ENCODE results near the gene SYTL4.
A peak's percentile ranks its signal among the peaks of the same experiment; 100 is the strongest.
"Not testable (repeated sequence)": the region's sequence is repeated elsewhere in the genome, so short reads cannot be mapped to it uniquely, and the experiment has no call there.

SYTL4 gene

GRCh38 chrX:100731441-100732281 lies at the start of gene SYTL4:
SYTL4 (minus strand) TSS chrX:100732121; CDS start chrX:100702037, 30,084 bp downstream.
- DNase-seq, result no peak

GRCh38 chrX:100769439-100769838 lies 37.5 kb upstream of the SYTL4 start:
- DNase-seq, result not testable (repeated sequence)

- peak; percentile 49 for DNase-seq
Measured at GRCh38 chrX:100768679-100769338, 36.9 kb upstream of the SYTL4 start.

GRCh38 chrX:100750883-100751282 lies 19.0 kb upstream of the SYTL4 start:
- no peak for DNase-seq

- no peak for DNase-seq
Measured at GRCh38 chrX:100748108-100748507, 16.2 kb upstream of the SYTL4 start.

- no peak for DNase-seq
Measured at GRCh38 chrX:100747703-100748102, 15.8 kb upstream of the SYTL4 start.

- no peak for DNase-seq
Measured at GRCh38 chrX:100747090-100747489, 15.2 kb upstream of the SYTL4 start.

- DNase-seq, result no peak
Measured at GRCh38 chrX:100745806-100746537, 14.1 kb upstream of the SYTL4 start.

GRCh38 chrX:100745205-100745604 lies 13.3 kb upstream of the SYTL4 start:
- no peak for DNase-seq

GRCh38 chrX:100743009-100743607 lies 11.2 kb upstream of the SYTL4 start:
- DNase-seq, result no peak

- DNase-seq, result not testable (repeated sequence)
Measured at GRCh38 chrX:100724006-100724405, 7.9 kb downstream of the SYTL4 start.

GRCh38 chrX:100721328-100721727 lies 10.6 kb downstream of the SYTL4 start:
- no peak for DNase-seq

- DNase-seq, result no peak
Measured at GRCh38 chrX:100720301-100720700, 11.6 kb downstream of the SYTL4 start.

- DNase-seq, result no peak
Measured at GRCh38 chrX:100719139-100719538, 12.8 kb downstream of the SYTL4 start.

GRCh38 chrX:100717363-100717762 lies 14.6 kb downstream of the SYTL4 start:
- no peak for DNase-seq

- no peak for DNase-seq
Measured at GRCh38 chrX:100710816-100711215, 21.1 kb downstream of the SYTL4 start.

GRCh38 chrX:100704581-100705203 lies 27.2 kb downstream of the SYTL4 start:
- no peak for DNase-seq

GRCh38 chrX:100700809-100701208 lies 31.1 kb downstream of the SYTL4 start:
- DNase-seq, result no peak

GRCh38 chrX:100698551-100698950 lies 33.4 kb downstream of the SYTL4 start:
- DNase-seq, result peak; percentile 54

GRCh38 chrX:100696699-100697351 lies 35.1 kb downstream of the SYTL4 start:
- no peak for DNase-seq

- no peak for DNase-seq
Measured at GRCh38 chrX:100695991-100696390, 35.9 kb downstream of the SYTL4 start.

- DNase-seq, result no peak
Measured at GRCh38 chrX:100695302-100695701, 36.6 kb downstream of the SYTL4 start.
